DOHH2 (cell line): Measurements from ENCODE around the gene SCT.

Source experiments
- H3F3A ChIP-seq: fragments of 200-600 bp; sonication (generic), shearing (Covaris generic); 2 replicates; pipeline ENCODE4 v1.6.0; 2016; ENCODE audit warnings: antibody characterized with exemption, mild to moderate bottlenecking; ENCODE audit not compliant: control insufficient read depth, insufficient read depth
- H3K27ac ChIP-seq: fragments of 200-600 bp; sonication (generic); 2 replicates; pipeline ENCODE4 v1.5.1; 2014; ENCODE audit warnings: low read depth, mild to moderate bottlenecking, low read length, moderate library complexity
- H3K27me3 ChIP-seq: fragments of 200-600 bp; sonication (generic); 2 replicates; pipeline ENCODE4 v1.6.1; 2014; ENCODE audit warnings: mild to moderate bottlenecking, low read length, mixed read lengths; ENCODE audit not compliant: control insufficient read depth
- H3K36me3 ChIP-seq: fragments of 200-600 bp; sonication (generic); 2 replicates; pipeline ENCODE4 v1.6.1; 2014; ENCODE audit warnings: mild to moderate bottlenecking, low read length, moderate library complexity, mixed read lengths; ENCODE audit not compliant: control insufficient read depth
- H3K4me1 ChIP-seq: fragments of 200-600 bp; sonication (generic); 2 replicates; pipeline ENCODE4 v1.6.1; 2014; ENCODE audit warnings: mild to moderate bottlenecking, low read length, mixed read lengths; ENCODE audit not compliant: control insufficient read depth
- H3K4me2 ChIP-seq: fragments of 200-600 bp; sonication (generic); 2 replicates; pipeline ENCODE4 v1.6.0; 2014; ENCODE audit warnings: mild to moderate bottlenecking, low read length, moderate library complexity
- H3K4me3 ChIP-seq: fragments of 200-600 bp; sonication (generic); 2 replicates; pipeline ENCODE4 v1.5.1; 2014; ENCODE audit warnings: mild to moderate bottlenecking, low read length, mixed read lengths
- H3K79me2 ChIP-seq: fragments of 200-600 bp; sonication (generic); 2 replicates; pipeline ENCODE4 v1.6.1; 2014; ENCODE audit warnings: mild to moderate bottlenecking, low read length, mixed read lengths; ENCODE audit not compliant: control insufficient read depth
- H3K9me2 ChIP-seq: fragments of 200-600 bp; sonication (generic); replicated peaks from 2 replicates; pipeline ENCODE4 v1.6.1; 2014; ENCODE audit warnings: mild to moderate bottlenecking, low read length, mixed read lengths; ENCODE audit not compliant: control insufficient read depth
- H3K9me3 ChIP-seq: fragments of 200-600 bp; sonication (generic); 2 replicates; pipeline ENCODE4 v1.6.1; 2014; ENCODE audit warnings: antibody characterized with exemption, low read length, mixed read lengths; ENCODE audit not compliant: control insufficient read depth, insufficient read depth
- H4K20me1 ChIP-seq: fragments of 200-600 bp; sonication (generic); 2 replicates; pipeline ENCODE4 v1.6.0; 2014; ENCODE audit warnings: low read depth, mild to moderate bottlenecking, antibody characterized with exemption, low read length, moderate library complexity; ENCODE audit not compliant: control insufficient read depth, insufficient read depth
- CTCF ChIP-seq: fragments of 200-600 bp; sonication (generic); IDR thresholded peaks from one replicate; pipeline ENCODE4 v1.5.1; 2014; ENCODE audit warnings: antibody characterized with exemption, mild to moderate bottlenecking, low read depth, low read length; ENCODE audit not compliant: poor library complexity, severe bottlenecking
- EZH2phosphoT487 ChIP-seq: fragments of 200-600 bp; sonication (generic); IDR thresholded peaks from 2 replicates; pipeline ENCODE4 v1.6.1; 2017; ENCODE audit warnings: borderline replicate concordance, mild to moderate bottlenecking, antibody characterized with exemption, low read length, moderate library complexity, mixed read lengths

The SCT gene

GRCh38 chr11:577611-577894, 49.4 kb downstream of the SCT start:
- Histone ChIP-seq H4K20me1 (peaks cover 25% of the 10 kb centered on the region), H3K9me2 (no peaks in the 10 kb centered on the region), H3K4me2 (peak overlapping the region; percentile 95), H3K79me2 (peaks cover 61% of the 10 kb centered on the region), H3K36me3 (peaks cover 45% of the 10 kb centered on the region), H3K27me3 (peaks cover 8% of the 10 kb centered on the region), H3K4me3 (peak overlapping the region; percentile 95), H3K9me3 (no peaks in the 10 kb centered on the region), H3K27ac (no peak overlapping the region), H3K4me1 (peaks cover 30% of the 10 kb centered on the region), H3F3A (no peaks in the 10 kb centered on the region)
- TF ChIP-seq CTCF (no peak), EZH2phosphoT487 (no peak)

- Histone ChIP-seq H3K4me3 (peak overlapping the region; percentile 95), H3K36me3 (peaks cover 41% of the 10 kb centered on the region), H3K4me1 (peaks cover 30% of the 10 kb centered on the region), H3K4me2 (peak overlapping the region; percentile 95), H3K79me2 (peaks cover 59% of the 10 kb centered on the region), H3K9me3 (no peaks in the 10 kb centered on the region), H3K27me3 (peaks cover 8% of the 10 kb centered on the region), H3F3A (no peaks in the 10 kb centered on the region), H3K9me2 (no peaks in the 10 kb centered on the region), H4K20me1 (peaks cover 25% of the 10 kb centered on the region), H3K27ac (no peak overlapping the region)
- TF ChIP-seq CTCF: no peak
- no peak for TF ChIP-seq EZH2phosphoT487
These were observed 50.0 kb downstream of the SCT start for GRCh38 chr11:576811-577610.
